ENCODE data around the gene AUTS2.
A peak's percentile ranks its signal among the peaks of the same experiment; 100 is the strongest.

The AUTS2 gene

GRCh38 chr7:70595755-70596597, 997.7 kb downstream of the AUTS2 start:
- no peak overlapping the region for H3K9ac ChIP-seq (ENCODE audit: low read length in 5 of 5)
- no peaks in the 10 kb centered on the region for H3K36me3 ChIP-seq (ENCODE audit: control insufficient read depth in 5 of 5, insufficient read depth in 5 of 5, low read length in 5 of 5)
- no peak overlapping the region for H3K27ac ChIP-seq (ENCODE audit: low read depth, low read length)
- peaks cover 6 to 10% (median 9%) of the 10 kb centered on the region in 5 donors for H3K27me3 ChIP-seq (ENCODE audit: control insufficient read depth in 5 of 5, insufficient read depth in 4 of 5, low read length in 5 of 5)
- H3K4me3 ChIP-seq (ENCODE audit: low read depth in 1 of 5, low read length in 5 of 5), result peak overlapping the region in 2 of 5 donors; percentile 23 to 47
- H3K9me3 ChIP-seq (ENCODE audit: control insufficient read depth in 5 of 5, low read length in 5 of 5), result peaks cover 0 to 5% (median 2%) of the 10 kb centered on the region in 5 donors
- H3K4me1 ChIP-seq (ENCODE audit: control insufficient read depth in 5 of 5, insufficient read depth in 5 of 5, low read length in 5 of 5), result peaks cover 0 to 6% (median 5%) of the 10 kb centered on the region in 5 donors

GRCh38 chr7:70596598-70596913, 998.3 kb downstream of the AUTS2 start:
- no peak overlapping the region for H3K27ac ChIP-seq (ENCODE audit: low read depth, low read length)
- H3K9ac ChIP-seq (ENCODE audit: low read length in 5 of 5), result no peak overlapping the region
- no peaks in the 10 kb centered on the region for H3K36me3 ChIP-seq (ENCODE audit: control insufficient read depth in 5 of 5, insufficient read depth in 5 of 5, low read length in 5 of 5)
- peaks cover 0 to 6% (median 5%) of the 10 kb centered on the region in 5 donors for H3K4me1 ChIP-seq (ENCODE audit: control insufficient read depth in 5 of 5, insufficient read depth in 5 of 5, low read length in 5 of 5)
- H3K9me3 ChIP-seq (ENCODE audit: control insufficient read depth in 5 of 5, low read length in 5 of 5), result peaks cover 0 to 10% (median 5%) of the 10 kb centered on the region in 5 donors
- no peak overlapping the region for H3K4me3 ChIP-seq (ENCODE audit: low read depth in 1 of 5, low read length in 5 of 5)
- peaks cover 6 to 10% (median 9%) of the 10 kb centered on the region in 5 donors for H3K27me3 ChIP-seq (ENCODE audit: control insufficient read depth in 5 of 5, insufficient read depth in 4 of 5, low read length in 5 of 5)

- Histone ChIP-seq H3K9ac (ENCODE audit: low read length in 5 of 5) (no peak overlapping the region), H3K27me3 (ENCODE audit: control insufficient read depth in 5 of 5, insufficient read depth in 4 of 5, low read length in 5 of 5) (peaks cover 6 to 10% (median 9%) of the 10 kb centered on the region in 5 donors)
These were observed 998.8 kb downstream of the AUTS2 start for GRCh38 chr7:70597066-70597465.

GRCh38 chr7:70598976-70599375, 1000.7 kb downstream of the AUTS2 start:
- H3K9ac ChIP-seq (ENCODE audit: low read length in 5 of 5), result no peak overlapping the region
- H3K4me3 ChIP-seq (ENCODE audit: low read depth in 1 of 5, low read length in 5 of 5), result no peak overlapping the region
- peaks cover 0 to 9% (median 6%) of the 10 kb centered on the region in 5 donors for H3K4me1 ChIP-seq (ENCODE audit: control insufficient read depth in 5 of 5, insufficient read depth in 5 of 5, low read length in 5 of 5)
- peaks cover 0 to 3% (median 0%) of the 10 kb centered on the region in 5 donors for H3K36me3 ChIP-seq (ENCODE audit: control insufficient read depth in 5 of 5, insufficient read depth in 5 of 5, low read length in 5 of 5)
- no peak overlapping the region for H3K27ac ChIP-seq (ENCODE audit: low read depth, low read length)
- peaks cover 0 to 12% (median 5%) of the 10 kb centered on the region in 5 donors for H3K9me3 ChIP-seq (ENCODE audit: control insufficient read depth in 5 of 5, low read length in 5 of 5)
- H3K27me3 ChIP-seq (ENCODE audit: control insufficient read depth in 5 of 5, insufficient read depth in 4 of 5, low read length in 5 of 5), result peaks cover 6 to 10% (median 9%) of the 10 kb centered on the region in 5 donors

More at GRCh38 chr7:70597066-70597465, 998.8 kb downstream of the AUTS2 start:
- Histone ChIP-seq H3K27ac (ENCODE audit: low read depth, low read length) (no peak overlapping the region), H3K4me1 (ENCODE audit: control insufficient read depth in 5 of 5, insufficient read depth in 5 of 5, low read length in 5 of 5) (peaks cover 0 to 7% (median 6%) of the 10 kb centered on the region in 5 donors), H3K4me3 (ENCODE audit: low read depth in 1 of 5, low read length in 5 of 5) (no peak overlapping the region), H3K36me3 (ENCODE audit: control insufficient read depth in 5 of 5, insufficient read depth in 5 of 5, low read length in 5 of 5) (no peaks in the 10 kb centered on the region), H3K9me3 (ENCODE audit: control insufficient read depth in 5 of 5, low read length in 5 of 5) (peaks cover 0 to 11% (median 5%) of the 10 kb centered on the region in 5 donors)

GRCh38 chr7:70599446-70600190, 1001.3 kb downstream of the AUTS2 start:
- Histone ChIP-seq H3K27me3 (ENCODE audit: control insufficient read depth in 5 of 5, insufficient read depth in 4 of 5, low read length in 5 of 5) (peaks cover 6 to 10% (median 9%) of the 10 kb centered on the region in 5 donors), H3K27ac (ENCODE audit: low read depth, low read length) (no peak overlapping the region), H3K9ac (ENCODE audit: low read length in 5 of 5) (no peak overlapping the region), H3K36me3 (ENCODE audit: control insufficient read depth in 5 of 5, insufficient read depth in 5 of 5, low read length in 5 of 5) (peaks cover 0 to 8% (median 5%) of the 10 kb centered on the region in 5 donors), H3K4me1 (ENCODE audit: control insufficient read depth in 5 of 5, insufficient read depth in 5 of 5, low read length in 5 of 5) (peaks cover 0 to 9% (median 6%) of the 10 kb centered on the region in 5 donors), H3K9me3 (ENCODE audit: control insufficient read depth in 5 of 5, low read length in 5 of 5) (peaks cover 0 to 18% (median 11%) of the 10 kb centered on the region in 5 donors), H3K4me3 (ENCODE audit: low read depth in 1 of 5, low read length in 5 of 5) (no peak overlapping the region)

GRCh38 chr7:70600993-70601392, 1002.7 kb downstream of the AUTS2 start:
- Histone ChIP-seq H3K27me3 (ENCODE audit: control insufficient read depth in 5 of 5, insufficient read depth in 4 of 5, low read length in 5 of 5) (peaks cover 0 to 4% (median 0%) of the 10 kb centered on the region in 5 donors), H3K4me1 (ENCODE audit: control insufficient read depth in 5 of 5, insufficient read depth in 5 of 5, low read length in 5 of 5) (peaks cover 0 to 5% (median 0%) of the 10 kb centered on the region in 5 donors), H3K4me3 (ENCODE audit: low read depth in 1 of 5, low read length in 5 of 5) (no peak overlapping the region), H3K27ac (ENCODE audit: low read depth, low read length) (no peak overlapping the region), H3K36me3 (ENCODE audit: control insufficient read depth in 5 of 5, insufficient read depth in 5 of 5, low read length in 5 of 5) (peaks cover 0 to 8% (median 5%) of the 10 kb centered on the region in 5 donors), H3K9ac (ENCODE audit: low read length in 5 of 5) (no peak overlapping the region), H3K9me3 (ENCODE audit: control insufficient read depth in 5 of 5, low read length in 5 of 5) (peaks cover 0 to 25% (median 12%) of the 10 kb centered on the region in 5 donors)

- H3K27ac ChIP-seq (ENCODE audit: low read depth, low read length), result no peak overlapping the region
- H3K27me3 ChIP-seq (ENCODE audit: control insufficient read depth in 5 of 5, insufficient read depth in 4 of 5, low read length in 5 of 5), result no peaks in the 10 kb centered on the region
- H3K9ac ChIP-seq (ENCODE audit: low read length in 5 of 5), result no peak overlapping the region
- no peak overlapping the region for H3K4me3 ChIP-seq (ENCODE audit: low read depth in 1 of 5, low read length in 5 of 5)
- H3K4me1 ChIP-seq (ENCODE audit: control insufficient read depth in 5 of 5, insufficient read depth in 5 of 5, low read length in 5 of 5), result peaks cover 0 to 5% (median 0%) of the 10 kb centered on the region in 5 donors
- peaks cover 0 to 8% (median 5%) of the 10 kb centered on the region in 5 donors for H3K36me3 ChIP-seq (ENCODE audit: control insufficient read depth in 5 of 5, insufficient read depth in 5 of 5, low read length in 5 of 5)
- H3K9me3 ChIP-seq (ENCODE audit: control insufficient read depth in 5 of 5, low read length in 5 of 5), result peaks cover 0 to 25% (median 12%) of the 10 kb centered on the region in 5 donors
These were observed 1003.8 kb downstream of the AUTS2 start for GRCh38 chr7:70602117-70602516.

- Histone ChIP-seq H3K4me3 (ENCODE audit: low read depth in 1 of 5, low read length in 5 of 5) (no peak overlapping the region), H3K36me3 (ENCODE audit: control insufficient read depth in 5 of 5, insufficient read depth in 5 of 5, low read length in 5 of 5) (peaks cover 0 to 8% (median 5%) of the 10 kb centered on the region in 5 donors), H3K4me1 (ENCODE audit: control insufficient read depth in 5 of 5, insufficient read depth in 5 of 5, low read length in 5 of 5) (peaks cover 0 to under 1% (median 0%) of the 10 kb centered on the region in 5 donors), H3K9me3 (ENCODE audit: control insufficient read depth in 5 of 5, low read length in 5 of 5) (peaks cover 0 to 14% (median 7%) of the 10 kb centered on the region in 5 donors), H3K9ac (ENCODE audit: low read length in 5 of 5) (no peak overlapping the region), H3K27me3 (ENCODE audit: control insufficient read depth in 5 of 5, insufficient read depth in 4 of 5, low read length in 5 of 5) (no peaks in the 10 kb centered on the region), H3K27ac (ENCODE audit: low read depth, low read length) (no peak overlapping the region)
These were observed 1009.0 kb downstream of the AUTS2 start for GRCh38 chr7:70607281-70607680.

- H3K36me3 ChIP-seq (ENCODE audit: control insufficient read depth in 5 of 5, insufficient read depth in 5 of 5, low read length in 5 of 5), result peaks cover 0 to 8% (median 5%) of the 10 kb centered on the region in 5 donors
- H3K27me3 ChIP-seq (ENCODE audit: control insufficient read depth in 5 of 5, insufficient read depth in 4 of 5, low read length in 5 of 5), result no peaks in the 10 kb centered on the region
- H3K4me1 ChIP-seq (ENCODE audit: control insufficient read depth in 5 of 5, insufficient read depth in 5 of 5, low read length in 5 of 5), result no peaks in the 10 kb centered on the region
- H3K9me3 ChIP-seq (ENCODE audit: control insufficient read depth in 5 of 5, low read length in 5 of 5), result peaks cover 0 to 14% (median 7%) of the 10 kb centered on the region in 5 donors
- no peak overlapping the region for H3K27ac ChIP-seq (ENCODE audit: low read depth, low read length)
- H3K4me3 ChIP-seq (ENCODE audit: low read depth in 1 of 5, low read length in 5 of 5), result no peak overlapping the region
- no peak overlapping the region for H3K9ac ChIP-seq (ENCODE audit: low read length in 5 of 5)
These were observed 1009.5 kb downstream of the AUTS2 start for GRCh38 chr7:70607759-70608158.
